ENCODE results near the gene MSTN. TPM values are rescaled to one million over a fixed set of nuclear protein-coding genes. Genes with fewer than 3 reads are reported as not detected.
"Not testable (repeated sequence)": the region's sequence is repeated elsewhere in the genome, so short reads cannot be mapped to it uniquely, and the experiment has no call there.

MSTN gene
- total and polyA plus RNA-seq, 3 donors from 2014 or later = 0.19 to 0.76 (median 0.24) TPM

- Histone ChIP-seq H3K36me3 (ENCODE audit: low read depth, missing control alignments) (no peaks in the 10 kb centered on the region), H3K27ac (no peak overlapping the region), H3K9me3 (no peaks in the 10 kb centered on the region), H3K4me1 (no peaks in the 10 kb centered on the region), H3K27me3 (no peaks in the 10 kb centered on the region), H3K4me3 (no peak overlapping the region)
- no peak for DNase-seq
- WGBS, 2 donors = 89 to 95% methylated on average over 1 of the region's 1 CpG
- intact Hi-C loops (cut with DNase I; ENCODE audit: low total_unique reads) = no loop called here
- TF ChIP-seq CTCF (IDR thresholded peaks at IDR 0.05) (no peak), POLR2A (IDR thresholded peaks at IDR 0.05) (no peak)
These were observed 44.7 kb downstream of the MSTN start for GRCh38 chr2:190017837-190018236.

- 0 to 91% methylated on average over 1 of the region's 1 CpG for WGBS, 2 donors
- H3K27me3 ChIP-seq; intact Hi-C loops (cut with DNase I; ENCODE audit: low total_unique reads); H3K4me1 ChIP-seq; H3K27ac ChIP-seq; H3K4me3 ChIP-seq; H3K36me3 ChIP-seq (ENCODE audit: low read depth, missing control alignments); H3K9me3 ChIP-seq; DNase-seq: not testable (repeated sequence)
These were observed 46.6 kb downstream of the MSTN start for GRCh38 chr2:190015969-190016368.
